ENCODE results near the gene SECTM1. TPM values are rescaled to one million over a fixed set of nuclear protein-coding genes. Genes with fewer than 3 reads are reported as not detected.
A peak's percentile ranks its signal among the peaks of the same experiment; 100 is the strongest.

SECTM1 gene
- total and polyA plus RNA-seq, 9 of the 15 experiments (the other 6 are each of a cell fraction or from before 2014, with no cell fraction given): 0.11 to 0.46 (median 0.18) TPM; not detected in 6

DNA sequence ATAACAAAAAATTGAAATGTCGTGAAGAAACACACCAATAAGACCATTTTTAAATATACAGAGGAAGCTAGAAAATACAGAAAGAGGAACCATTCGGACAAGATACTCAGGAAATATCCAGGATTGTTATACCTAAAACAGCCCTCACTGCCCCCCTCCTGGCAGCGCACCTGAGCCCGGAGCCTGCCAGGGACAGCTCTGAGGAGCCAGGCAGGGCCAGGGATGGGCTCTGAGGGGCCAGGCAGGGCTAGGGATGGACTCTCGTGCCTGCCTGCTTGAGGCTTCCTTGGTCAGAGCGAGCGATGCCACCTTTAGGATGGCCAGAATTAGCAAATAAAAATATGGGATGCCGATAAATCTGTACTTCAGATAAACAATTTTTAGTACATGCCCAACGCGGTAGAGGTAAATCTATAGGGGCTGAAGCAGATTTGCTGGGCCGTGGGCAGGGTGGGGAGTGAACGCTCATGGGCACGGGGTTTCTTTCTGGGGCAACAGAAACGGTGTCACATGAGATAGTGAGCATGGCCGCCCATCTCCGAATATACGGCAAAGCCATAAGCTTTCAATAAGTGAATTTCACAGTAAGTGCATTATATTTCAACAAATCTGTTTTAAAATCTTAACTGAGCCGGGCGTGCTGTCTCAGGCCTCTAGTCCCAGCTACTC lies 41.9 kb downstream of the SECTM1 start (continued):
- no peak for TF ChIP-seq CREM (IDR thresholded peaks at IDR 0.05; ENCODE audit: low read depth)
- no peak for TF ChIP-seq MGA (IDR thresholded peaks at IDR 0.05)
- TF ChIP-seq, protein P1, sequence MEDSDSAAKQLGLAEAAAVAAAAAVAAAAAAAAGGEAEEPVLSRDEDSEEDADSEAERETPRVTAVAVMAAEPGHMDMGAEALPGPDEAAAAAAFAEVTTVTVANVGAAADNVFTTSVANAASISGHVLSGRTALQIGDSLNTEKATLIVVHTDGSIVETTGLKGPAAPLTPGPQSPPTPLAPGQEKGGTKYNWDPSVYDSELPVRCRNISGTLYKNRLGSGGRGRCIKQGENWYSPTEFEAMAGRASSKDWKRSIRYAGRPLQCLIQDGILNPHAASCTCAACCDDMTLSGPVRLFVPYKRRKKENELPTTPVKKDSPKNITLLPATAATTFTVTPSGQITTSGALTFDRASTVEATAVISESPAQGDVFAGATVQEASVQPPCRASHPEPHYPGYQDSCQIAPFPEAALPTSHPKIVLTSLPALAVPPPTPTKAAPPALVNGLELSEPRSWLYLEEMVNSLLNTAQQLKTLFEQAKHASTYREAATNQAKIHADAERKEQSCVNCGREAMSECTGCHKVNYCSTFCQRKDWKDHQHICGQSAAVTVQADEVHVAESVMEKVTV (CRISPR knock-in tag; IDR thresholded peaks at IDR 0.05): no peak
- no peak for TF ChIP-seq EGR1 (conservative IDR thresholded peaks at IDR 0.05)
- peak; percentile 23 for TF ChIP-seq KDM5B (IDR thresholded peaks at IDR 0.05; ENCODE audit: insufficient replicate concordance, low read depth, low read length)
- no peak for TF ChIP-seq NUFIP1 (IDR thresholded peaks at IDR 0.05; ENCODE audit: partially characterized antibody)
- TF ChIP-seq, protein P2, sequence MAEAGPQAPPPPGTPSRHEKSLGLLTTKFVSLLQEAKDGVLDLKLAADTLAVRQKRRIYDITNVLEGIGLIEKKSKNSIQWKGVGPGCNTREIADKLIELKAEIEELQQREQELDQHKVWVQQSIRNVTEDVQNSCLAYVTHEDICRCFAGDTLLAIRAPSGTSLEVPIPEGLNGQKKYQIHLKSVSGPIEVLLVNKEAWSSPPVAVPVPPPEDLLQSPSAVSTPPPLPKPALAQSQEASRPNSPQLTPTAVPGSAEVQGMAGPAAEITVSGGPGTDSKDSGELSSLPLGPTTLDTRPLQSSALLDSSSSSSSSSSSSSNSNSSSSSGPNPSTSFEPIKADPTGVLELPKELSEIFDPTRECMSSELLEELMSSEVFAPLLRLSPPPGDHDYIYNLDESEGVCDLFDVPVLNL (CRISPR knock-in tag; IDR thresholded peaks at IDR 0.05; ENCODE audit: low read depth): no peak
- peak; percentile 46; the same call in 1 of the 2 replicates for TF ChIP-seq ADNP (tag; IDR thresholded peaks at IDR 0.05)
- no peak for TF ChIP-seq MXD1 (CRISPR knock-in tag; IDR thresholded peaks at IDR 0.05; ENCODE audit: borderline replicate concordance, poor library complexity, severe bottlenecking)
- 0 out of 2 replicates have a peak, but pooled peaks have one; percentile 17 for TF ChIP-seq BRD4 (IDR thresholded peaks at IDR 0.05)
- no peak for TF ChIP-seq NFXL1 (CRISPR knock-in tag; IDR thresholded peaks at IDR 0.05)
